OCI-LY7 (cell line): ENCODE data around the gene ZBTB16.

Experiments used
- EZH2phosphoT487 ChIP-seq: fragments of 200-600 bp; sonication (generic); IDR thresholded peaks from 2 replicates; pipeline ENCODE4 v1.6.1; 2018; ENCODE audit warnings: low read depth, borderline replicate concordance, mild to moderate bottlenecking, mixed run types, antibody characterized with exemption, low read length, moderate library complexity, mixed read lengths
- TF ChIP-seq, protein P1 (sequence below): fragments of 200-600 bp; sonication (generic); conservative IDR thresholded peaks from 2 replicates; pipeline ENCODE4 v1.5.1; 2014; ENCODE audit warnings: mild to moderate bottlenecking, antibody characterized with exemption, low read length, moderate library complexity, mixed read lengths

DNA sequence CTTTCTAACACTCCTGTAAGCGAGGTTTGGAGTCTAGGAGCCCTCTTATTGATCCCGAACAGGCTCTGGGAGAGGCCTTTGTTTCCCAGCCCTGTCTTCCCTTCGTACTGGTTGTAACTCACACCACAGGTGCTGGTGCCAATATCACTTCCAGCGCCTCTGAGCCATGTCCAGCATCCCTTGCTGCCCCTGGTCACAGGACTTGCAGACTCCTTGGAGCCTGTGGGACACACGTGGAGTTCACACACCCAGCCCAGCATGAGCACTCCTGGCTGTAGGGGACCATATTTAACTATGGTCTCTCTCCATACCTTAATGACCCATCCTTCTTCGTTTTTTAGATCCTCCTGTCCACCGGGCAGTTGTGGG lies 2.2 kb downstream of the ZBTB16 start:
- TF ChIP-seq, protein P1, sequence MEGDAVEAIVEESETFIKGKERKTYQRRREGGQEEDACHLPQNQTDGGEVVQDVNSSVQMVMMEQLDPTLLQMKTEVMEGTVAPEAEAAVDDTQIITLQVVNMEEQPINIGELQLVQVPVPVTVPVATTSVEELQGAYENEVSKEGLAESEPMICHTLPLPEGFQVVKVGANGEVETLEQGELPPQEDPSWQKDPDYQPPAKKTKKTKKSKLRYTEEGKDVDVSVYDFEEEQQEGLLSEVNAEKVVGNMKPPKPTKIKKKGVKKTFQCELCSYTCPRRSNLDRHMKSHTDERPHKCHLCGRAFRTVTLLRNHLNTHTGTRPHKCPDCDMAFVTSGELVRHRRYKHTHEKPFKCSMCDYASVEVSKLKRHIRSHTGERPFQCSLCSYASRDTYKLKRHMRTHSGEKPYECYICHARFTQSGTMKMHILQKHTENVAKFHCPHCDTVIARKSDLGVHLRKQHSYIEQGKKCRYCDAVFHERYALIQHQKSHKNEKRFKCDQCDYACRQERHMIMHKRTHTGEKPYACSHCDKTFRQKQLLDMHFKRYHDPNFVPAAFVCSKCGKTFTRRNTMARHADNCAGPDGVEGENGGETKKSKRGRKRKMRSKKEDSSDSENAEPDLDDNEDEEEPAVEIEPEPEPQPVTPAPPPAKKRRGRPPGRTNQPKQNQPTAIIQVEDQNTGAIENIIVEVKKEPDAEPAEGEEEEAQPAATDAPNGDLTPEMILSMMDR, result no peak
- TF ChIP-seq EZH2phosphoT487, result no peak
